GM13976 (cell line): ENCODE data around the gene JARID2.

ENCODE experiments used
- DNase-seq: peaks from one replicate; pipeline ENCODE4 v3.0.0; 2012; ENCODE audit warnings: low spot score
- in situ Hi-C: fragments of 300-500 bp; cut with MboI; formaldehyde crosslinking; loops from one replicate; pipeline ENCODE4 v1.12.0; 2022; ENCODE audit warnings: low sequenced_read_pairs, mixed read lengths, inconsistent platforms; ENCODE audit not compliant: unreplicated experiment
- TF ChIP-seq, protein P1 (sequence below): IDR thresholded peaks from 2 replicates; pipeline ENCODE4 v1.5.1; 2012; ENCODE audit warnings: borderline replicate concordance, mild to moderate bottlenecking; ENCODE audit not compliant: insufficient read depth; ENCODE audit errors: extremely low read depth, missing control alignments, control extremely low read depth

Gene JARID2

GRCh38 chr6:15444881-15445280 lies 199.0 kb downstream of the JARID2 start:
- no peak for DNase-seq
- TF ChIP-seq, protein P1, sequence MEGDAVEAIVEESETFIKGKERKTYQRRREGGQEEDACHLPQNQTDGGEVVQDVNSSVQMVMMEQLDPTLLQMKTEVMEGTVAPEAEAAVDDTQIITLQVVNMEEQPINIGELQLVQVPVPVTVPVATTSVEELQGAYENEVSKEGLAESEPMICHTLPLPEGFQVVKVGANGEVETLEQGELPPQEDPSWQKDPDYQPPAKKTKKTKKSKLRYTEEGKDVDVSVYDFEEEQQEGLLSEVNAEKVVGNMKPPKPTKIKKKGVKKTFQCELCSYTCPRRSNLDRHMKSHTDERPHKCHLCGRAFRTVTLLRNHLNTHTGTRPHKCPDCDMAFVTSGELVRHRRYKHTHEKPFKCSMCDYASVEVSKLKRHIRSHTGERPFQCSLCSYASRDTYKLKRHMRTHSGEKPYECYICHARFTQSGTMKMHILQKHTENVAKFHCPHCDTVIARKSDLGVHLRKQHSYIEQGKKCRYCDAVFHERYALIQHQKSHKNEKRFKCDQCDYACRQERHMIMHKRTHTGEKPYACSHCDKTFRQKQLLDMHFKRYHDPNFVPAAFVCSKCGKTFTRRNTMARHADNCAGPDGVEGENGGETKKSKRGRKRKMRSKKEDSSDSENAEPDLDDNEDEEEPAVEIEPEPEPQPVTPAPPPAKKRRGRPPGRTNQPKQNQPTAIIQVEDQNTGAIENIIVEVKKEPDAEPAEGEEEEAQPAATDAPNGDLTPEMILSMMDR: no peak
- in situ Hi-C loops: no loop called here

- DNase-seq: no peak
- in situ Hi-C loops: no loop called here
- TF ChIP-seq, protein P1: no peak
These were observed 201.8 kb downstream of the JARID2 start for GRCh38 chr6:15447546-15448267.

DNA sequence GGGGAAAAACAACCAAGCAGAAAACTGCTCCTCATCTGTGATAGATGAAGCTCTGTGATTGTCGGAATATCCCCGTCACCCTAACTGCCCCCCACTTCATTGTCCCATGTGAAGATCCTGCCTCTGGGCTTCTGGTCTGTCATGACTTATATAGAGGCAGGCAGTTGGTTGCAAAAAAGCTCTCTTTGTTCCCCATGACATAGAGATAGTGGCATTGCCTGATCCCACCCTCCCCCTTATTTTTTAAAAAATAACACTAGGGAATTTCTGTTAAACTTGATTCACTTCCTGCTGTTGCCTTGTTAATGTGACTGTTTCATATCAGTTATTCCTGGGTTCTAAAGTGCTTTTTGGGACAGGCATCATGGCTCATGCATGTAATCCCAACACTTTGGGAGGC lies 203.1 kb downstream of the JARID2 start:
- in situ Hi-C loops: no loop called here
- DNase-seq: no peak
- TF ChIP-seq, protein P1: no peak

GRCh38 chr6:15451738-15452137 lies 205.9 kb downstream of the JARID2 start:
- DNase-seq: no peak
- in situ Hi-C loops: no loop called here
- TF ChIP-seq, protein P1: no peak

GRCh38 chr6:15452182-15452941 lies 206.5 kb downstream of the JARID2 start:
- no peak for DNase-seq
- in situ Hi-C loops: no loop called here
- TF ChIP-seq, protein P1: no peak

DNA sequence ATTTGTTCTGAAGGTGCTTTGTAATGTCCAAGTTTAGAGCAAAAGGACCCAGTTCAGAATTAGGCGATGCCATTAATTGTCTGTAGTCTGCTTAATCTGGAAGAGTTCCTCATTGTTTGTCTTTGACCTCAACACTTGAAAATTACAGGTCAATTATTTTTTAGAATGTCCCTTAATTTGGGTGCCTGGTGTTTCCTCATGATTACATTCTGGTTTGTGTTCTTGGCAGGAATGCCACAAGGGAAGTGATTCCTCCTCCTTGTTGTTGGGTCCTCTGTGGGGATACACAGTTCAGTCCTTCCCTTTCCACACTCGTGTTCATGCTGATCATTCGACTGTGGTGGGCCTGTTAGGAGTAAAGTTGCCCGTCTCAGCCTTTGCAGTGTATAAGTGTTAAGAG lies 207.3 kb downstream of the JARID2 start:
- DNase-seq: no peak
- in situ Hi-C loops: no loop called here
- TF ChIP-seq, protein P1: no peak
